SU-DHL-6 (cell line): Measurements from ENCODE around the gene MCHR1.

Experiments
- H2AFZ ChIP-seq: fragments of 200-600 bp; sonication (generic); 2 replicates; pipeline ENCODE4 v1.6.1; 2014; ENCODE audit warnings: low read depth, mild to moderate bottlenecking, moderate library complexity, mixed read lengths, antibody characterized with exemption, low read length; ENCODE audit not compliant: severe bottlenecking
- H3F3A ChIP-seq: fragments of 200-600 bp; shearing (Covaris generic); 2 replicates; pipeline ENCODE4 v1.6.0; 2016; ENCODE audit warnings: antibody characterized with exemption, mild to moderate bottlenecking; ENCODE audit not compliant: insufficient read depth
- H3K27ac ChIP-seq: fragments of 200-600 bp; sonication (generic); 2 replicates; pipeline ENCODE4 v1.5.1; 2016; ENCODE audit warnings: low read depth, mild to moderate bottlenecking, low read length, moderate library complexity, mixed read lengths
- H3K27me3 ChIP-seq: fragments of 200-600 bp; sonication (generic), shearing (Covaris generic); 2 replicates; pipeline ENCODE4 v1.6.0; 2014; ENCODE audit warnings: mild to moderate bottlenecking, low read length
- H3K36me3 ChIP-seq: fragments of 200-600 bp; sonication (generic); 2 replicates; pipeline ENCODE4 v1.6.1; 2014; ENCODE audit warnings: mild to moderate bottlenecking, low read length, mixed read lengths
- H3K4me2 ChIP-seq: fragments of 300-600, 200-600 bp; shearing (Covaris generic), sonication (generic); 2 replicates; pipeline ENCODE4 v1.6.0; 2014; ENCODE audit warnings: low read length, low read depth, mild to moderate bottlenecking; ENCODE audit not compliant: poor library complexity, severe bottlenecking
- H3K4me3 ChIP-seq: fragments of 200-600 bp; sonication (generic); 2 replicates; pipeline ENCODE4 v1.5.1; 2014; ENCODE audit warnings: antibody characterized with exemption, low read length, mild to moderate bottlenecking, mixed read lengths; ENCODE audit not compliant: insufficient read depth, poor library complexity, severe bottlenecking
- H3K79me2 ChIP-seq: fragments of 200-600 bp; sonication (generic); 2 replicates; pipeline ENCODE4 v1.6.1; 2014; ENCODE audit warnings: mild to moderate bottlenecking, low read length, moderate library complexity; ENCODE audit not compliant: insufficient read depth
- H3K9ac ChIP-seq: fragments of 200-600 bp; sonication (generic); 2 replicates; pipeline ENCODE4 v1.7.0; 2014; ENCODE audit warnings: mild to moderate bottlenecking, low read length
- H3K9me2 ChIP-seq: fragments of 200-600 bp; sonication (generic); replicated peaks from 2 replicates; pipeline ENCODE4 v1.6.1; 2014; ENCODE audit warnings: low read length; ENCODE audit not compliant: insufficient read depth
- H3K9me3 ChIP-seq: fragments of 200-600 bp; sonication (generic); 2 replicates; pipeline ENCODE4 v1.6.1; 2014; ENCODE audit warnings: low read length, mixed read lengths; ENCODE audit not compliant: insufficient read depth
- H4K20me1 ChIP-seq: fragments of 200-600 bp; sonication (generic); 2 replicates; pipeline ENCODE4 v1.6.1; 2014; ENCODE audit warnings: low read depth, mild to moderate bottlenecking, antibody characterized with exemption, low read length, moderate library complexity, mixed read lengths
- EZH2phosphoT487 ChIP-seq: fragments of 200-600 bp; sonication (generic), shearing (Covaris generic); conservative IDR thresholded peaks from 2 replicates; pipeline ENCODE4 v1.6.1; 2018; ENCODE audit warnings: mild to moderate bottlenecking, antibody characterized with exemption, low read length, moderate library complexity, mixed read lengths
- TF ChIP-seq, protein P1 (sequence below): fragments of 200-600 bp; sonication (generic); IDR thresholded peaks from one replicate; pipeline ENCODE4 v1.5.1; 2017; ENCODE audit warnings: antibody characterized with exemption, mild to moderate bottlenecking, low read length, moderate library complexity; ENCODE audit not compliant: insufficient read depth, poor library complexity, severe bottlenecking

The MCHR1 gene

GRCh38 chr22:40648386-40648785, 30.9 kb upstream of the MCHR1 start:
- no peak overlapping the region for H3K4me2 ChIP-seq
- H2AFZ ChIP-seq = no peak overlapping the region

GRCh38 chr22:40651057-40651456, 28.2 kb upstream of the MCHR1 start:
- 0 out of 2 replicates have a peak, but pooled peaks cover 6% of the 10 kb centered on the region for H3K79me2 ChIP-seq
- H4K20me1 ChIP-seq = no peaks in the 10 kb centered on the region
- peak overlapping the region; percentile 84 for H2AFZ ChIP-seq
- peak overlapping the region; percentile 79 for H3K4me3 ChIP-seq
- no peaks in the 10 kb centered on the region for H3F3A ChIP-seq
- no peaks in the 10 kb centered on the region for H3K9me3 ChIP-seq
- peak overlapping the region; percentile 85 for H3K4me2 ChIP-seq
- no peaks in the 10 kb centered on the region for H3K9me2 ChIP-seq
- peak overlapping the region; percentile 39; the same call in 1 of the 2 replicates for H3K27ac ChIP-seq
- H3K27me3 ChIP-seq = no peaks in the 10 kb centered on the region
- peak overlapping the region; percentile 81 for H3K9ac ChIP-seq
- no peaks in the 10 kb centered on the region for H3K36me3 ChIP-seq
- TF ChIP-seq, protein P1, sequence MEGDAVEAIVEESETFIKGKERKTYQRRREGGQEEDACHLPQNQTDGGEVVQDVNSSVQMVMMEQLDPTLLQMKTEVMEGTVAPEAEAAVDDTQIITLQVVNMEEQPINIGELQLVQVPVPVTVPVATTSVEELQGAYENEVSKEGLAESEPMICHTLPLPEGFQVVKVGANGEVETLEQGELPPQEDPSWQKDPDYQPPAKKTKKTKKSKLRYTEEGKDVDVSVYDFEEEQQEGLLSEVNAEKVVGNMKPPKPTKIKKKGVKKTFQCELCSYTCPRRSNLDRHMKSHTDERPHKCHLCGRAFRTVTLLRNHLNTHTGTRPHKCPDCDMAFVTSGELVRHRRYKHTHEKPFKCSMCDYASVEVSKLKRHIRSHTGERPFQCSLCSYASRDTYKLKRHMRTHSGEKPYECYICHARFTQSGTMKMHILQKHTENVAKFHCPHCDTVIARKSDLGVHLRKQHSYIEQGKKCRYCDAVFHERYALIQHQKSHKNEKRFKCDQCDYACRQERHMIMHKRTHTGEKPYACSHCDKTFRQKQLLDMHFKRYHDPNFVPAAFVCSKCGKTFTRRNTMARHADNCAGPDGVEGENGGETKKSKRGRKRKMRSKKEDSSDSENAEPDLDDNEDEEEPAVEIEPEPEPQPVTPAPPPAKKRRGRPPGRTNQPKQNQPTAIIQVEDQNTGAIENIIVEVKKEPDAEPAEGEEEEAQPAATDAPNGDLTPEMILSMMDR = no peak
- TF ChIP-seq EZH2phosphoT487 = no peak

More at GRCh38 chr22:40648386-40648785, 30.9 kb upstream of the MCHR1 start:
- H3F3A ChIP-seq = no peaks in the 10 kb centered on the region
- no peaks in the 10 kb centered on the region for H3K9me3 ChIP-seq
- 0 out of 2 replicates have a peak, but pooled peaks cover 6% of the 10 kb centered on the region for H3K79me2 ChIP-seq
- no peak overlapping the region for H3K27ac ChIP-seq
- H3K9ac ChIP-seq = no peak overlapping the region
- H4K20me1 ChIP-seq = no peaks in the 10 kb centered on the region
- no peak overlapping the region for H3K4me3 ChIP-seq
- H3K36me3 ChIP-seq = no peaks in the 10 kb centered on the region
- H3K9me2 ChIP-seq = no peaks in the 10 kb centered on the region
- no peaks in the 10 kb centered on the region for H3K27me3 ChIP-seq
- TF ChIP-seq EZH2phosphoT487 = no peak
- TF ChIP-seq, protein P1 = no peak

GRCh38 chr22:40651563-40652501, 27.5 kb upstream of the MCHR1 start:
- H3K9me2 ChIP-seq = no peaks in the 10 kb centered on the region
- H3K4me2 ChIP-seq = peak overlapping the region; percentile 85
- H3K9ac ChIP-seq = peak overlapping the region; percentile 81

More at GRCh38 chr22:40651563-40652501, 27.5 kb upstream of the MCHR1 start:
- Histone ChIP-seq H4K20me1 (no peaks in the 10 kb centered on the region), H3K79me2 (0 out of 2 replicates have a peak, but pooled peaks cover 6% of the 10 kb centered on the region), H3F3A (no peaks in the 10 kb centered on the region), H3K27me3 (no peaks in the 10 kb centered on the region), H3K9me3 (no peaks in the 10 kb centered on the region), H3K36me3 (no peaks in the 10 kb centered on the region), H3K4me3 (peak overlapping the region; percentile 79), H2AFZ (peak overlapping the region; percentile 84), H3K27ac (peak overlapping the region; percentile 50)
- TF ChIP-seq, protein P1 = no peak
- no peak for TF ChIP-seq EZH2phosphoT487
